C4-2B (cell line): ENCODE measurements around the gene TSPAN18.

Source experiments
- ZFX ChIP-seq: fragments of 450-650 bp; IDR thresholded peaks from 2 replicates; pipeline ENCODE4 v1.6.1; 2017
- TF ChIP-seq, protein P1 (sequence below): fragments of 450-650 bp; conservative IDR thresholded peaks from 2 replicates; pipeline ENCODE4 v1.5.1; 2017; ENCODE audit warnings: mild to moderate bottlenecking

DNA sequence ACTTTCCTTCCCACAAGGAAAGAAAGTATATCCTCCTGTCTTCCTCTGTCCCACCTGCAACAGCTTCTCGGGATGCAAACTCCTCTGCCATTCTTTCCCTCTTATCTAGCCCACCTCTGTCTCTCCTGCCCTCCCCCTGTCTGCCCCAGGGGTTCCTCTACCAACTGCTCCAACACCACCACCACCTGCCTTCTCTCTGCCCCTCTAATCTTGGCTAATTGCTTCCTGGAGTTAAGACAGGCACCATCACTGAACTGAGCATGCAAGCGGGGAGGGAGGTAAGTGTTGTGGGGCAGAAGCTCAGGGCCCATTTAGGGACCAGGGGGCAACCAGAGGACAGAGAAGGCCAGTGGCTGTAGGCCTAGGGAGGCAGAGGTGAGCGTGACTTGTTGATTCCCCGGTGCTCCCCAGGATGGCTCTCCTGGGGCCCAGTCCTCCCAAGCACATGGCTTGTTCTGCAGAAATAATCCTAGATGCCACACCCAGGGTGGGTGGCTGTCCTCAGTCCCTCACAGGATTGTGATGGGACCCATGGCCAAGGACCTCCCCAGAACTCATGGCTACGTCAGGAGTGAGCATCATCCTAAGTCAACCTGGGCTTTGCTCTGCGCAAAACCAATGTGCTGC is 112.8 kb downstream of the TSPAN18 start:
- TF ChIP-seq, protein P1, sequence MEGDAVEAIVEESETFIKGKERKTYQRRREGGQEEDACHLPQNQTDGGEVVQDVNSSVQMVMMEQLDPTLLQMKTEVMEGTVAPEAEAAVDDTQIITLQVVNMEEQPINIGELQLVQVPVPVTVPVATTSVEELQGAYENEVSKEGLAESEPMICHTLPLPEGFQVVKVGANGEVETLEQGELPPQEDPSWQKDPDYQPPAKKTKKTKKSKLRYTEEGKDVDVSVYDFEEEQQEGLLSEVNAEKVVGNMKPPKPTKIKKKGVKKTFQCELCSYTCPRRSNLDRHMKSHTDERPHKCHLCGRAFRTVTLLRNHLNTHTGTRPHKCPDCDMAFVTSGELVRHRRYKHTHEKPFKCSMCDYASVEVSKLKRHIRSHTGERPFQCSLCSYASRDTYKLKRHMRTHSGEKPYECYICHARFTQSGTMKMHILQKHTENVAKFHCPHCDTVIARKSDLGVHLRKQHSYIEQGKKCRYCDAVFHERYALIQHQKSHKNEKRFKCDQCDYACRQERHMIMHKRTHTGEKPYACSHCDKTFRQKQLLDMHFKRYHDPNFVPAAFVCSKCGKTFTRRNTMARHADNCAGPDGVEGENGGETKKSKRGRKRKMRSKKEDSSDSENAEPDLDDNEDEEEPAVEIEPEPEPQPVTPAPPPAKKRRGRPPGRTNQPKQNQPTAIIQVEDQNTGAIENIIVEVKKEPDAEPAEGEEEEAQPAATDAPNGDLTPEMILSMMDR, result no peak
- no peak for TF ChIP-seq ZFX
